Measurements from ENCODE around the gene YES1.
A peak's percentile ranks its signal among the peaks of the same experiment; 100 is the strongest.

YES1 gene

DNA sequence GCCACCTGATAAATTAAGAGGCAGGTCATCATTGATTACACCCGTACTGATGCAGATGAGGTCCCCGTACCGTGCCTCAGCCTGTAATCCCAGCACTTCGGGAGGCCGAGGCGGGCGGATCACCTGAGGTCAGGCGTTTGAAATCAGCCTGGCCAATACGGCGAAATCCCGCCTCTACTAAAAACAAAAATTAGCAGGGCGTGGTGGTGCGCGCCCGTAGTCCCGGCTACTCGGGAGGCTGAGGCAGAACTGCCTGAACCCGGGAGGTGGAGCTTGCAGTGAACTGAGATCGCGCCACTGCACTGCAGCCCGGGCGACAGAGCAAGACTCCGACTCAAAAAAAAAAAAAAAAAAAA, 98.9 kb downstream of the YES1 start:
- TF ChIP-seq, protein P1, sequence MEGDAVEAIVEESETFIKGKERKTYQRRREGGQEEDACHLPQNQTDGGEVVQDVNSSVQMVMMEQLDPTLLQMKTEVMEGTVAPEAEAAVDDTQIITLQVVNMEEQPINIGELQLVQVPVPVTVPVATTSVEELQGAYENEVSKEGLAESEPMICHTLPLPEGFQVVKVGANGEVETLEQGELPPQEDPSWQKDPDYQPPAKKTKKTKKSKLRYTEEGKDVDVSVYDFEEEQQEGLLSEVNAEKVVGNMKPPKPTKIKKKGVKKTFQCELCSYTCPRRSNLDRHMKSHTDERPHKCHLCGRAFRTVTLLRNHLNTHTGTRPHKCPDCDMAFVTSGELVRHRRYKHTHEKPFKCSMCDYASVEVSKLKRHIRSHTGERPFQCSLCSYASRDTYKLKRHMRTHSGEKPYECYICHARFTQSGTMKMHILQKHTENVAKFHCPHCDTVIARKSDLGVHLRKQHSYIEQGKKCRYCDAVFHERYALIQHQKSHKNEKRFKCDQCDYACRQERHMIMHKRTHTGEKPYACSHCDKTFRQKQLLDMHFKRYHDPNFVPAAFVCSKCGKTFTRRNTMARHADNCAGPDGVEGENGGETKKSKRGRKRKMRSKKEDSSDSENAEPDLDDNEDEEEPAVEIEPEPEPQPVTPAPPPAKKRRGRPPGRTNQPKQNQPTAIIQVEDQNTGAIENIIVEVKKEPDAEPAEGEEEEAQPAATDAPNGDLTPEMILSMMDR (IDR thresholded peaks at IDR 0.05; ENCODE audit: low read depth, low read length), result no peak
- H3K4me3 ChIP-seq (replicated peaks in 1 of 2; ENCODE audit: low read depth in 2 of 2, low read length in 2 of 2), result peak overlapping the region; percentile 53 to 72
- DNase-seq (ENCODE audit: low read depth in 2 of 2), result no peak

DNA sequence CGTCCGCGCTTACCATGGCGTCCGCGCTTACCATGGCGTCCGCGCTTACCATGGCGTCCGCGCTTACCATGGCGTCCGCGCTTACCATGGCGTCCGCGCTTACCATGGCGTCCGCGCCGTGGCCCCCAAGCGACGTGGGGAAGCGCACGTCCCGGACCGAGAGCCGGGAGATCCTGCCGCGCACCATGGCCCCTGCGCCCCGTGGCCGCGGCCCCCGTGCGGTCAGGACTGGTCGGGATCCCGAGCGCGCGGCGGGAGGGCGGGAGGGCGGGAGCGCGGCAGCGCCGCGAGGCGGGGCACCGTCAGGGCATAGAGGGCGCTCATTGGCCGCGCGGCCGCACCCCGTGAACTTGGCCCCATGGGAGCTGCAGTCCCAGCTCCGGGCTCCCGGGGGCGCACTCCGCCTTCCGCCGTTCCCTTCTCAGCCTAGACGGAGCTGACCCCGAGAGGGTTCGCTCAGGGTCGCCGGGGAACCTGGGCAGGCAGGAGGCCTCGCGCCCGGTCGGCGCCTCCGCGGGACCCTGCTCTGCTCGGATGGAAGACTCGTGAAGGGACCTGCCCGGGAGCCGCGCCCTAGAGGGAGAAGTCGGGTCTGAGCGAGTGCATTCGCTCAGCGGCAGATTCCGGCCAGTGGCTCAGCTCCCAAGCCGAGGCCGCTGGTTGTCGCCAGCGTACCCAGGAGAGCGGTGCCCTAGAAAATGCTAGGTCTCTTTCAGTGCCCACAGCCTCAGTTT, 99.5 kb downstream of the YES1 start, which contains the start of gene ENOSF1:
Gene ENOSF1, minus strand, starts transcription at position 230 of the 734 bp plus-strand sequence. Its CDS starts 43 bp downstream, at position 187.
- peak within 1 kb of the TSS; percentile 66 to 72 for H3K4me3 ChIP-seq (replicated peaks in 1 of 2; ENCODE audit: low read depth in 2 of 2, low read length in 2 of 2)
- TF ChIP-seq, protein P1 (IDR thresholded peaks at IDR 0.05; ENCODE audit: low read depth, low read length), result peak; percentile 75
- DNase-seq (ENCODE audit: low read depth in 2 of 2), result peak; percentile 86 to 92

DNA sequence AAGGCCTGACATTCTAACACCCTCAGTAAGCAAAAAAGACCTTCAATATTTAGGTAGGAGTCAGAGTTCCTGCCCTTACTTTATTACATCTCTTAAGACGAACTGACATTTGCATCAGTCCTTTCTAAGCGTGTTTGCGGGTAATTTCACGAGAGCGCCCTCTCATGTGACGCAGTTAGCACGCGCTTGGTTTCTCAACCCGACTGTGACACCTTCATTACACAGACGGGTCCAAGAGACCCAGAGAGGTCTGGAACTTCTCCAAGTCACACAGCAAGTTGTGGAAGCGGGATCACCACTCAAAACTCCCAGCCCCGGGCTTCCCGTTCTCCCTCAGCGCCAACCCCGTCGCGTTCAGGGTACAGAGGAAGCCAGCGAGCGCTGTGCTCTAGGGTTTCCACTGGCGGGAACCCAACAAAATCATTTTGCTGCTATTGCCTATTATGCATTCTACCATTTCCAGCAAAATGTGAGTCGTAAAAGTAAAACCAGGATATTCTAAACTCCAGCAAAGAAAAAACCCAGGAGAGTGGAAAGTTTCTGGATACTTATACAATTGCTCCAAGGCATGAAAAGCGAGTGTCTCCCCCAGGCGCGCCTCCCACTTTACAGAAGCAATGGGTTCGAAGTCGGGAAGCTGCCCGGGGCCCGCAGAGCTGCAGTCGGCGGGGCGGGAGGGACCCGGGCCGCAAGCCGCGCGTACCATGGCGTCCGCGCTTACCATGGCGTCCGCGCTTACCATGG, 100.2 kb downstream of the YES1 start:
- TF ChIP-seq, protein P1 (IDR thresholded peaks at IDR 0.05; ENCODE audit: low read depth, low read length), result no peak
- peak; percentile 92 to 96 for DNase-seq (ENCODE audit: low read depth in 2 of 2)
- peak overlapping the region; percentile 66 to 72 for H3K4me3 ChIP-seq (replicated peaks in 1 of 2; ENCODE audit: low read depth in 2 of 2, low read length in 2 of 2)

DNA sequence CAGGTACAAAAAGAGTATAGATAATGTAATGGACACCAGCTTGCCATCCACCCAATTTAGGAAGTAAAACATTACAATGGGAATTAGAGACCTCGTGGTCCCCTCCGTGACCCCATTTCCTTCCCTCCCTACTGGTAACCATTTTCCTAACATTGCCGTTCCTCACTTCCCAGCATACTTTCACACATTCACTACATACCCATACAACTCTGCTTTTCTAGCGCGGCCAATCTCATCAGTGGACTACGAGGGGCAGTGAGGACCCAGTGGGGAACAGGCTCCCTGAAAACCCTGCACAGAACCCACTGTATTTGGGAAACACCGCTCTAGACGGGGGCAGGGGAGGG, 100.8 kb downstream of the YES1 start:
- no peak for DNase-seq (ENCODE audit: low read depth in 2 of 2)
- TF ChIP-seq, protein P1 (IDR thresholded peaks at IDR 0.05; ENCODE audit: low read depth, low read length), result no peak
- H3K4me3 ChIP-seq (replicated peaks in 1 of 2; ENCODE audit: low read depth in 2 of 2, low read length in 2 of 2), result peak overlapping the region; percentile 66 to 72

DNA sequence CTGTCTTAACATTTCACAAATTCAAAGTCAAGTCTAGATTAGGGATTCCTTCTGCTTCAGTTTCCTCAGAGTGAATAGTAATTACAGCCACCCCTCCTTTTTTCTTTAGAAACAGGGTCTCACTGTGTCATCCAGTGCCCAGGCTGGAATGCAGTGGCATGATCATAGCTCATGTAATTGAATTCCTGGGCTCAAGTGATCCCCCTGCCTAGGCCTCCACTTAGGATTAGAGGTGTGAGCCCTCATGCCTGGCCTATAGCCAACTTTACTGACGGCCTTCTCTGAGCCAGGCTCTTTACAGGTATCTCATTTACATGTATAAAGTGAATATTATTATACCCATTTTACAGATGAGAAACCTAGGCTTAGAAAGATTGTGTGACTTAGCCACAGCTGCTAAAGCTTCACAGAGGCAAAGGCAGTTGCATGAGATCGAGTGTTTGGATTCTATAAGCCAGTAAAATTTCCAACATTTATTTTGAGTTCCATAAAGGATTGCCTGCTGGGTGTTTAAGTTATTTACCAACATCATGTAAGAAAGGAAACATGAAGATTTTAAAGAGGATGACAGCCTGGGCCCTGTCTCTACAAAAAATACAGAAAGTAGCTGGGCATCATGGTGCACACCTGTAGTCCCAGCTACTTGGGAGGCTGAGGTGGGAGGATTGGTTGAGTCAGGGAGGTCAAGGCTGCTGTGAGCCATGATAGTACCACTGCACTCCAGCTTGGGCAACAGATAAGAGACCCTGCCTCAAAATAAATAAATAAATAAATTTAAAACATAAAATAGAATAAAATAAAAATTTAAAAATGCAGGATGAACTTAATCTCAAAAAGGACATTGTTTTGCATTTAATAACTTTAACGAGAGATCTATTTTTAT, 101.4 kb downstream of the YES1 start:
- peak overlapping the region; percentile 66 to 72 for H3K4me3 ChIP-seq (replicated peaks in 1 of 2; ENCODE audit: low read depth in 2 of 2, low read length in 2 of 2)
- TF ChIP-seq, protein P1 (IDR thresholded peaks at IDR 0.05; ENCODE audit: low read depth, low read length), result no peak
- no peak for DNase-seq (ENCODE audit: low read depth in 2 of 2)

DNA sequence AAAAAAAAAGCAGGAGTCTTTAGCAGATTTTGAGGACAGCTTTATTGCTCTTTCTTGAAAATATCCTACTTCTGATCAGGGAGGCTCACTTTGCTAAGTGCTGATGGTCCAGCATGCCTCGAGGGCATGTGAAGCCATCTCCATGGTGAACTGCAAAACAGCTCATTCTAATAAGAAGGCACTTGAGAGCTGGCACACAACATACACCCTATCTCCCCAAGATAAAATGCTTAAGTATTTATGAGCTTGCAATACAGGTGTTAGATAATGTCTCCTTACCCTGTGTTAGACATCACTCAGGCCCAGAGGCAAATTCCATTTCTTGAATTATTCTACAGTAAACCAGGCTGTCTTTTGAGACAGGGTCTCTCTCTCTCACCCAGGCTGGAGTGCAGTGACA, 102.3 kb downstream of the YES1 start:
- no peak overlapping the region for H3K4me3 ChIP-seq (replicated peaks in 1 of 2; ENCODE audit: low read depth in 2 of 2, low read length in 2 of 2)
- no peak for DNase-seq (ENCODE audit: low read depth in 2 of 2)
- TF ChIP-seq, protein P1 (IDR thresholded peaks at IDR 0.05; ENCODE audit: low read depth, low read length), result no peak

Measured in cardiac fibroblast (primary cell).